RWPE2 (cell line): ENCODE data around the gene MFRP.
A peak's percentile ranks its signal among the peaks of the same experiment; 100 is the strongest.

Experiments
- ATAC-seq: fragments of 200-7000 bp; cut with Tn5 transposase; 3 replicates; pipeline ENCODE4 v1.9.1; 2021; ENCODE audit warnings: low read depth
- DNase-seq: peaks from one replicate; pipeline ENCODE4 v3.0.0-alpha.2; 2020; ENCODE audit warnings: low spot score
- H3K27ac ChIP-seq: fragments of 450-650 bp; 2 replicates; pipeline ENCODE4 v1.5.1; 2017; ENCODE audit warnings: mild to moderate bottlenecking; ENCODE audit not compliant: poor library complexity, severe bottlenecking
- H3K27me3 ChIP-seq: fragments of 250-450 bp; sonication (Bioruptor Pico); 2 replicates; pipeline ENCODE4 v1.5.1; 2021; ENCODE audit warnings: mild to moderate bottlenecking, moderate library complexity; ENCODE audit not compliant: insufficient read depth, poor library complexity, severe bottlenecking
- H3K36me3 ChIP-seq: fragments of 250-450 bp; sonication (Bioruptor Pico); 2 replicates; pipeline ENCODE4 v1.5.1; 2020; ENCODE audit warnings: low read depth, mild to moderate bottlenecking, moderate library complexity
- H3K4me1 ChIP-seq: fragments of 250-450 bp; sonication (Bioruptor Pico); 2 replicates; pipeline ENCODE4 v1.5.1; 2021; ENCODE audit warnings: mild to moderate bottlenecking, moderate library complexity; ENCODE audit not compliant: insufficient read depth, poor library complexity, severe bottlenecking
- H3K4me3 ChIP-seq: fragments of 250-450 bp; sonication (Bioruptor Pico); 2 replicates; pipeline ENCODE4 v1.5.1; 2021; ENCODE audit warnings: mild to moderate bottlenecking, moderate library complexity; ENCODE audit not compliant: severe bottlenecking
- H3K9me3 ChIP-seq: fragments of 250-450 bp; sonication (Bioruptor Pico); 2 replicates; pipeline ENCODE4 v1.5.1; 2021; ENCODE audit warnings: mild to moderate bottlenecking, moderate library complexity; ENCODE audit not compliant: severe bottlenecking
- CTCF ChIP-seq: fragments of 450-650 bp; IDR thresholded peaks from one replicate; pipeline ENCODE4 v1.5.1; 2017; ENCODE audit warnings: mild to moderate bottlenecking, moderate library complexity; ENCODE audit not compliant: poor library complexity, severe bottlenecking

Gene MFRP

GRCh38 chr11:119378851-119379465 is 32.5 kb upstream of the MFRP start:
- Histone ChIP-seq H3K4me3 (no peak overlapping the region), H3K4me1 (peaks cover 26% of the 10 kb centered on the region), H3K36me3 (no peaks in the 10 kb centered on the region), H3K9me3 (no peaks in the 10 kb centered on the region), H3K27me3 (no peaks in the 10 kb centered on the region), H3K27ac (no peak overlapping the region)
- TF ChIP-seq CTCF: no peak
- no peak for DNase-seq
- ATAC-seq: no peak

GRCh38 chr11:119377961-119378667 is 31.6 kb upstream of the MFRP start:
- H3K27ac ChIP-seq: peak overlapping the region; percentile 36
- no peak for TF ChIP-seq CTCF
- H3K9me3 ChIP-seq: no peaks in the 10 kb centered on the region
- no peak overlapping the region for H3K4me3 ChIP-seq
- DNase-seq (no peak), ATAC-seq (no peak)
- peaks cover 26% of the 10 kb centered on the region for H3K4me1 ChIP-seq
- H3K27me3 ChIP-seq: no peaks in the 10 kb centered on the region
- H3K36me3 ChIP-seq: no peaks in the 10 kb centered on the region

GRCh38 chr11:119377112-119377901 is 30.8 kb upstream of the MFRP start:
- TF ChIP-seq CTCF: no peak
- ATAC-seq (no peak), DNase-seq (no peak)
- Histone ChIP-seq H3K27me3 (no peaks in the 10 kb centered on the region), H3K9me3 (no peaks in the 10 kb centered on the region), H3K27ac (peak overlapping the region; percentile 36), H3K36me3 (no peaks in the 10 kb centered on the region), H3K4me1 (peaks cover 26% of the 10 kb centered on the region), H3K4me3 (no peak overlapping the region)

- Histone ChIP-seq H3K4me1 (peaks cover 29% of the 10 kb centered on the region), H3K27ac (peak overlapping the region; percentile 36), H3K4me3 (no peak overlapping the region), H3K36me3 (no peaks in the 10 kb centered on the region), H3K27me3 (no peaks in the 10 kb centered on the region), H3K9me3 (no peaks in the 10 kb centered on the region)
- DNase-seq (peak; percentile 77), ATAC-seq (peak; percentile 66)
- TF ChIP-seq CTCF: no peak
Observed at GRCh38 chr11:119376197-119376847, 29.8 kb upstream of the MFRP start.
